Measurements from ENCODE around the gene ZNF217.
A peak's percentile ranks its signal among the peaks of the same experiment; 100 is the strongest.
"Not testable (repeated sequence)": the region's sequence is repeated elsewhere in the genome, so short reads cannot be mapped to it uniquely, and the experiment has no call there.

ZNF217 gene

GRCh38 chr20:53626584-53626983 is 32.9 kb upstream of the ZNF217 start:
- H3K27me3 ChIP-seq: no peaks in the 10 kb centered on the region
- peaks cover 14% of the 10 kb centered on the region for H3K4me1 ChIP-seq
- no peak for DNase-seq
- no peaks in the 10 kb centered on the region for H3K36me3 ChIP-seq
- TF ChIP-seq, protein P1, sequence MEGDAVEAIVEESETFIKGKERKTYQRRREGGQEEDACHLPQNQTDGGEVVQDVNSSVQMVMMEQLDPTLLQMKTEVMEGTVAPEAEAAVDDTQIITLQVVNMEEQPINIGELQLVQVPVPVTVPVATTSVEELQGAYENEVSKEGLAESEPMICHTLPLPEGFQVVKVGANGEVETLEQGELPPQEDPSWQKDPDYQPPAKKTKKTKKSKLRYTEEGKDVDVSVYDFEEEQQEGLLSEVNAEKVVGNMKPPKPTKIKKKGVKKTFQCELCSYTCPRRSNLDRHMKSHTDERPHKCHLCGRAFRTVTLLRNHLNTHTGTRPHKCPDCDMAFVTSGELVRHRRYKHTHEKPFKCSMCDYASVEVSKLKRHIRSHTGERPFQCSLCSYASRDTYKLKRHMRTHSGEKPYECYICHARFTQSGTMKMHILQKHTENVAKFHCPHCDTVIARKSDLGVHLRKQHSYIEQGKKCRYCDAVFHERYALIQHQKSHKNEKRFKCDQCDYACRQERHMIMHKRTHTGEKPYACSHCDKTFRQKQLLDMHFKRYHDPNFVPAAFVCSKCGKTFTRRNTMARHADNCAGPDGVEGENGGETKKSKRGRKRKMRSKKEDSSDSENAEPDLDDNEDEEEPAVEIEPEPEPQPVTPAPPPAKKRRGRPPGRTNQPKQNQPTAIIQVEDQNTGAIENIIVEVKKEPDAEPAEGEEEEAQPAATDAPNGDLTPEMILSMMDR (IDR thresholded peaks at IDR 0.05; ENCODE audit: low read depth, low read length): no peak
- H3K9me3 ChIP-seq: no peaks in the 10 kb centered on the region
- no peak overlapping the region for H3K4me3 ChIP-seq (ENCODE audit: low read depth, low read length)

DNA sequence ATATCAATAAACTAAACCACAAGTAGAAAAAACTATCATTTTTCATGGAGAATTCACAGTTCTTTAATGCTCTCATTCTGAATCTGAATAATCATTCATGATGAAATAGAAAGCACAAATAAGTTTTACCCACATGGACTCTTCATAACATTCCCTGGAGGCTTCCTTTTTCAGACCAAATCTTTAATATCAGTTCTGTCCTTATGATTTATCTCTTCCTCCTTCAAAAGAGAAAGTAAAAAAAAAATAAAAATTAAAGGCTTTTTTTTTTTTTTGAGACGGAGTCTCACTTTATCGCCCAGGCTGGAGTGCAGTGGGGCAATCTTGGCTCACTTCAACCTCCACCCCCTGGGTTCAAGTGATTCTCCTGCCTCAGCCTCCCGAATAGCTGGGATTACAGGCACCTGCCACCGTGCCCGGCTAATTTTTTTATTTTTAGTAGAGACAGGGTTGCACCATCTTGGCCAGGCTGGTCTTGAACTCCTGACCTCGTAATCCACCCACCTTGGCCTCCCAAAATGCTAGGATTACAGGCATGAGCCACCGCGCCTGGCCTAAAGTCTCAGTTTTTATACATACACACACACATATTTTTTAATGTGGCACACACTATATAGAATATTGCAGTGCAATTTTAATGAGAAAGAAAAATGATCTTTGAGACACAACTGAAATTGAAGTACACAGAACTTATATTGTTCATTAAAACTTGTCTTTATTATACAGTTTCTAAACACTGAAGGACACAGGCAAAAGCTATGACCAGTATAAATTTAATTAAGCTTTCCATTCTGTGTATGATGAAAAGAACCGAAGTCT is 31.9 kb upstream of the ZNF217 start:
- TF ChIP-seq, protein P1 (IDR thresholded peaks at IDR 0.05; ENCODE audit: low read depth, low read length): no peak
- H3K4me1 ChIP-seq: peaks cover 14% of the 10 kb centered on the region
- no peaks in the 10 kb centered on the region for H3K9me3 ChIP-seq

GRCh38 chr20:53624927-53625250 is 31.2 kb upstream of the ZNF217 start:
- H3K9me3 ChIP-seq; DNase-seq; H3K4me3 ChIP-seq (ENCODE audit: low read depth, low read length); H3K27me3 ChIP-seq; H3K36me3 ChIP-seq: not testable (repeated sequence)
- peaks cover 14% of the 10 kb centered on the region for H3K4me1 ChIP-seq

More for the DNA sequence above, 31.9 kb upstream of the ZNF217 start:
- no peak for DNase-seq
- H3K36me3 ChIP-seq: no peaks in the 10 kb centered on the region
- H3K27me3 ChIP-seq: no peaks in the 10 kb centered on the region
- no peak overlapping the region for H3K4me3 ChIP-seq (ENCODE audit: low read depth, low read length)

- no peaks in the 10 kb centered on the region for H3K27me3 ChIP-seq
- H3K36me3 ChIP-seq: no peaks in the 10 kb centered on the region
- H3K4me3 ChIP-seq (ENCODE audit: low read depth, low read length): peak overlapping the region; percentile 54
- H3K9me3 ChIP-seq: no peaks in the 10 kb centered on the region
- peaks cover 14% of the 10 kb centered on the region for H3K4me1 ChIP-seq
- TF ChIP-seq, protein P1 (IDR thresholded peaks at IDR 0.05; ENCODE audit: low read depth, low read length): no peak
- DNase-seq: peak; percentile 64
Measured at GRCh38 chr20:53623454-53624211, 30.0 kb upstream of the ZNF217 start.

DNA sequence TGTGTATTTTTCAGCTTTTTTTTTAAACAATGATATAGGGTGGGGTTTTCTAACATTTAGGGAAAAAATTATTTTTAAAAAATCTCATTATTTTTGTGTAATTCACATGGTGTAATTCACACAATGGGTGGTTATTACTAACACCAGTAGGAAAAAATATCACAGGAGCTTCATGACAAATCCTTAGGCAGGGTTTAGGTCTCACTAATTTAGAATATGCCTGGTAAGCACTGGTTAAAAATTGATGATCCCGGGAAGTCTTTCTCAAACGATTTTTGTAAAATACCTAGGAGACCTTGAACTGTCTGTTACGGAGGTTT is 29.5 kb upstream of the ZNF217 start:
- TF ChIP-seq, protein P1 (IDR thresholded peaks at IDR 0.05; ENCODE audit: low read depth, low read length): no peak
- Histone ChIP-seq H3K27me3 (no peaks in the 10 kb centered on the region), H3K4me3 (ENCODE audit: low read depth, low read length) (peak overlapping the region; percentile 54), H3K4me1 (peaks cover 14% of the 10 kb centered on the region), H3K9me3 (no peaks in the 10 kb centered on the region), H3K36me3 (no peaks in the 10 kb centered on the region)
- no peak for DNase-seq

DNA sequence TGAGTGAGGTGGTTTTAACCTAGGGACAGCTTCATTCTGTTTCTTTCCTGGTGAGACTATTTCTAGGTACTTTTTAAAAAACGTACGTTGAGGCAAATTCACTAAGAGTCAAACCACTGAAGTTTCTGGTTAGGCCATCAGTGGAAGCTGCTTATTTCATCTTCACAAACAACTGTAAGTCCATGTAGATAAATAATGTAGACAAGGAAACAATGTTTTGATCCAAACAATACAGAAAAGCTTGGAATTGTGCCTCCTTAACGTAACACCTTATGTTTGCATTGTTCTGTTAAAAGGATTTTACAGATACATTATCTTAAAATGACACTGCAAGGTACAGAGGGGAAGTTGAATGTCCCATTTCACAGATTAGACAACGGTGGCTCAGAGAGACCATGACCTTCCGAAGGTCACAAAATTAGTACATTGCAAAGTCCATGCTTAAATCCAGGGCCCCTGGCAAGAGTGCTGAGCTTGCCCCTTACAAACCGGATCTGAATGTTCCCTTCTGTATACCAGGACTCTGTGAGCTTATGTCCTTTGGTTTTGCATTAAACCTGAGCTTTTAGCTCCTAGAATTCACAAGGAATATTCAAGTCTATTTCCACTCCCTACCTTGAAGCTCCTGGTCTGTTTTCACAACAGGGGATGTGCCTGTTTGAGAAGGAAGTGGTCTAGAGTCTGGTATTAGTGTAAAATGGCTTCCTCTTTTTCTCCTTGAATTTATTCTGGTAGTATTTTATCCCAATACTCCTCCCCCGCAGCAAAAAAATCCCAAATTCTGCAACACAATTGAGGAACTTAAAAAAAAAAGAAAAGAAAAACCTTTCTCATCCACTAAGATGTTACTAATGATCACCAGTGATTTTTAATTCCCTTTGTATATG is 28.9 kb upstream of the ZNF217 start:
- Histone ChIP-seq H3K9me3 (no peaks in the 10 kb centered on the region), H3K4me1 (peaks cover 14% of the 10 kb centered on the region), H3K4me3 (ENCODE audit: low read depth, low read length) (no peak overlapping the region; the same call in 1 of the 2 replicates), H3K36me3 (no peaks in the 10 kb centered on the region), H3K27me3 (no peaks in the 10 kb centered on the region)
- DNase-seq: no peak
- TF ChIP-seq, protein P1 (IDR thresholded peaks at IDR 0.05; ENCODE audit: low read depth, low read length): no peak

Data from BE2C (cell line).